GM21529 (cell line): ENCODE measurements around the gene MIGA2.
A peak's percentile ranks its signal among the peaks of the same experiment; 100 is the strongest.

Source experiments
- ATAC-seq: cut with Tn5 transposase; IDR thresholded peaks from one replicate; pipeline ENCODE4 v1.9.1; 2021; ENCODE audit not compliant: unreplicated experiment

Gene MIGA2

GRCh38 chr9:129070696-129071525 lies 34.5 kb downstream of the MIGA2 start:
- no peak for ATAC-seq

DNA sequence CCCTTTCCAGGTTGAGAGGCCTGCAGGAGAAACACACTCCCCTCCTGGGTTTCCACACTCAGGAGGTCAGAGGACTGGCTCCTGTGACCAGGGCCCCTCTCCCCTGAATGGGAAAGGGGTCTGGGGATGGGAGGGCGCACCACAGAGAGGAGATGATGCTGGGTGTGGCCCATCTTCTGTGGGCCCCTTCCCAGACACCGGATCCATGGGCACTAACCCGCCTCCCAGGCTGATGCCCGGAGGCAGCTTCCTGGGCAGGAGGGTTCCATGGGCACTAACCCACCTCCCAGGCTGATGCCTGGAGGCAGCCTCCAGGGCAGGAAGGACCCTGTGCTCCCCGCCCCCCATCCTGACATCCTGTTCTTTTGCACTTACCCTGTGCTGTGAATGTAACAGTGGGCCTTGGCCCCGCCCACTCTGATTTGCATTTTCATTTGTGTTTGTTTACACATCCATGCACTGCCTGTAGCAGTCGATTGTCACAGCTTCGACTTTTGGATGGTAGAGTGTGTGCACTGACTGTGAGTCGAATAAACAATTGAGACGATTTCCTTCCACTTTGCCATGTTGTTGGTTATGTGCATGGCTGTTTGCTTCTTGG lies 35.2 kb downstream of the MIGA2 start:
- no peak for ATAC-seq

DNA sequence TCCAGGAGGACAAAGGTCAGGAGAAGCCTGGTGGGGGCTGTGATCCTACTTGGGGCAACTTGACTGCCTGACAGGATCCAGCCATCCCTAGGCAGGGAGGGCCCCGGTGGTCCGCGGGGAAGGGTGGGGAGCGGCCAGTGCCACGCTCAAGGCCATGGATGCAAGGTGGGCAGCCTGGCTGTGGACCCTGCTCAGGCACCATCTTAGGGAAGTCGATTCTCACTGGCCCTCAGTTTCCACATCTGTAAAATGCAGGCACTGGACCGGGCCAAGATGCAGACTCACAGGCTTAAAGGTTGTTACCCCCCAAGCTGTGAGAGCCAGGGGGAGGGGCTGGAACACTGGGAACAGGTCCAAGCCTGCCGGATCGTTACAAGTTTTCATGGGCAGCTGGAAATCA lies 35.7 kb downstream of the MIGA2 start:
- ATAC-seq, result no peak

- no peak for ATAC-seq
Observed at GRCh38 chr9:129073404-129073803, 37.0 kb downstream of the MIGA2 start.

GRCh38 chr9:129074106-129074505 lies 37.7 kb downstream of the MIGA2 start:
- ATAC-seq, result no peak

DNA sequence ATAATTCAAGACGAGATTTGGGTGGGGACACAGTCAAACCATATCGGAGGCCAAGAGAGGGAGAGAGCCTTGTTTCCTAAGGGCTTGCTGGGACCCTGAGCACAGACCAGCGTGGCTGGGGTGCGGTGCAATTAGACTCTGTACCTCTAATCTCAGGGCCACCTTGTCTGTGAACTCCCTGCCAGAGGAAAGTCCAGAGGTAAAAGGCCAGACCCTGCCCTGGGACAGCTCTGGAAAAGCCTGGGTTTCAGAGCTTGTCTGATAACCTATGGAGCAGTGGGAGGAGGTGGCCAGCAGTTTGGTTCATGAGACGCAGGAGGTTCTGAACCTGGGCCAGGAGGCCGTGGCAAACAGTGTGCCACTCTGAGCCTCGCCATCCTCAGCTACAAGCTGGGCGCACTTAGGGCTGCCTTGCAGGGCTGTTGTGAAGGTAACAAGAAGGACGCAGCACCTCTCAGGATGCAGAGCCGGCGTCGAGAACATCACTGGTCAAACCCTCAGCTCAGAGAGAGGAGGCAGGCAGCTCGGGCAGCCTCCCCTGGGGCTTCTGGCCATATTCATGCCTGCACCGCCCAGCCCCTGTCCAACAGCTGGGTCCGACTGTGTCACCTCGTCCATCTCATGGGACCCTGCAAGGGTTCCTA lies 39.7 kb downstream of the MIGA2 start:
- ATAC-seq, result no peak

DNA sequence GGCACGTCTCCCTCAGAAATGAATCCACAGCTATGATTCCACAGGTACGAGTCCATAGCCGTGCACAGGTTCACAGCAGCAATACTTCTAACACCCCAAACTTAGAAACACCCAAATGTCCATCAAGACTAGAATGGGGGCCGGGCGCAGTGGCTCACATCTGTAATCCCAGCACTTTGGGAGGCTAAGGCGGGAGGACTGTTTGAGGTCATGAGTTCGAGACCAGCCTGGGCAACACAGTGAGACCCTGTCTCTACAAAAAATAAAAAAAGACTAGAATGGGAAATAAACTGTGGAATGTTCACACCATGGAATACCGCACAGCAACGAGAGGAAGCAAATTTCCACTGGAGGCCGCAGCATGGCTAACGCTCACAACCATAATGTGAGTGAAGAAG lies 40.2 kb downstream of the MIGA2 start:
- ATAC-seq, result no peak

GRCh38 chr9:129077236-129077635 lies 40.8 kb downstream of the MIGA2 start:
- ATAC-seq, result no peak

GRCh38 chr9:129078691-129079503 lies 42.5 kb downstream of the MIGA2 start:
- no peak for ATAC-seq

DNA sequence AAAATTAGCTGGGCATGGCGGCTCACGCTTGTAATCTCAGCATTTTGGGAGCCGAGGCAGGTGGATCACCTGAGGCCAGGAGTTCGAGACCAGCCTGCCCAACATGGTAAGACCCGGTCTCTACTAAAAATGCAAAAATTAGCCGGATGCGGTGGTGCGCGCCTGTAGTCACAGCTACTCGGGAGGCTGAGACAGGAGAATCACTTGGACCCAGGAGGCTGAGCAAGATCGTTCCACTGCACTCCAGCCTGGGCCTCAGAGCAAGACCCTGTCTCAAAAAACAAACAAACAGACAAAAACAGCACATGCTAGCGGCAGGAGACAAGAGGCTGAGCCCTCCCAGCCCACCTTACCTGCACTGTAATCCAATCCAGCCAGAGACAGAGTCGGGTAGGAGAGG lies 43.4 kb downstream of the MIGA2 start:
- no peak for ATAC-seq

- ATAC-seq, result no peak
Observed at GRCh38 chr9:129080298-129080600, 43.8 kb downstream of the MIGA2 start.

- peak; percentile 91 for ATAC-seq
Observed at GRCh38 chr9:129080601-129081387, 44.4 kb downstream of the MIGA2 start, which contains the start of gene DOLPP1. DOLPP1 (plus strand) TSS chr9:129081111; CDS start chr9:129081132, 21 bp downstream.

DNA sequence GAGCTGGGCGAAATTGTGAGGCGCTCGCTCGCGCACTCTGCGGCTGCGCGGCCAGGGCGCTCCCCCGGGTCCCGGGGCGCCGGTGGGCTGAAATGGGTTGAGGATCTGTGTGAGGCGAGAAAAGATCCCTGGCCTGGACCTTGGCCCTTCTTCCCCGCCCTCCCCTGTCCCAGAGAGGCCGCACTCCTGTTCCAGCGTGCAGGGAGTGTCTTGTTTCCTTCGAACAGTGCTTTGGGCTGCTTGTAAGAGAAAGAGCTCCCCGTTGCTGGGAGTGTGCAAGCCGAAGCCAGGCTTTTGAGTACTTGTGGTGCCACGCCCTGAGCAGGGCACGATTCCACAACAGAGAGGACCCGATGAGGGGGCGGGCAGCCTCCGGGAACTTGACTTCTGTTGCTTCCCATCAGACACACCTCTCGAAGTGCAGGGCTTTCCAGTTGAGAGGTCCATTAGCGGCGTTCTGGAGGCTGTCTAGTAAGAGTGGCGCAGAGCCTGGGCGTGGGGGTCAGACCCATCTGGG lies 45.0 kb downstream of the MIGA2 start:
- no peak for ATAC-seq

- no peak for ATAC-seq
Observed at GRCh38 chr9:129084087-129084486, 47.7 kb downstream of the MIGA2 start.

- no peak for ATAC-seq
Observed at GRCh38 chr9:129089246-129089645, 52.8 kb downstream of the MIGA2 start.

DNA sequence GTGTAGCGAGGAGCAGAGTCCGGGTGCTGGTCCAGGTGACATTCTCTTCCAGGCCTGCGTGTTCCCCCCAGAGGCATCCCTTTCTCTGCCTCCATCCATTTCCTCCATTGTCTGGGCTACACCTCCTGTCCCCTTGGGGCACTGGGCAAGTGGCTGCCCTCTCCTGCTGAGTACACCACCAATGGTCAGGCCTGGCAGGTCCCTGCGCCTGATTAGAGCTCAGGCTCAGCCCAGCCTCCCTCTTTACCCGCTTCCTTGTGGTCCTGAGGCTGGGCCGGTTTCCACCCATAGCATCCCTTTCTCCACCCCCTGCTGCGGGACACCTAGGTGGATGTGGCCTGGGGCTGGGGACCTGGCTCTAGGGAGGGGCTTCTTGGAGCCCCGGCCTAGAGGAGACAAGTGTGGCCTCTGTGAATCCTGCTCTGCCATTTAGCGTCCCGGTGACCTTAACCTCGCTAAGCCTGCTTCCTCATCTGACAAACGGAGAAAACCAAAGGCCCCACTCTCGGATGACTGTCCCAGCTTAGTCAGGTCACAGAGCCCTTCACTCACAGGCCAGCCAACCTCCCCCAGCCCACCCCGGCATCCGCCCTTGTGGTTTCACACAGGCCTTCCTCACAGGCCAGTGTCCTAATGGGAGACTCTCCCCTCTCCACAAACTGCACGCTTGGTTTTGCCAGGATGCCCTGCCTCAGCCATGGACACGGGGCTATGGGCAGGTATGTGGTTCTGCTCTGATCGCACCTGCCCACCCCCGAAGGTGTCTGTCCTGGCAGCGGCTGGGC lies 57.4 kb downstream of the MIGA2 start:
- no peak for ATAC-seq

GRCh38 chr9:129094387-129095169 lies 58.2 kb downstream of the MIGA2 start:
- ATAC-seq, result no peak

DNA sequence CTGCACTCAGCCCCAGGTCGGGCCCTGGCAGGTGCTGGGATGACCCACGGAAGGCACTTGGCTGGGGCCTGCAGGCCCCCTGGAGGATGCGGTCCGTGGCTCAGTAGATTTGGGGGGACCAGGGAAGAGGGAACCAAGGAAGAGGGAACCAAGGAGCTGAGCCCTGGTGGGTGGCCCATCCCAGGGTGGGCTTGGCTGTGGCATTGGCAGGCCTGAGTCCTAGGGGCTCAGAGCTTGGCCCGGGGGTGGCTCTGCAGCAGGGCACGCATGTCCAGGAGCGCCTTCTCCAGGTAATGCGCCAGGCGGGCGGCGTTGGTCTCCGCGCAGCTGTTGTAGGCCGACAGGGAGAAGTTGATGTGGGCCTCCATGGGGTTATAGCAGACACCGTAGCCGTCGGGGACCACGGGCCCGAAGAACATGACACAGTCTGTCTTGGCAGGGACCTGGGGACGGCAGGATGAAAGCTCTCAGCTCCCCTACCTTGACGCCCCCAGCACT lies 58.8 kb downstream of the MIGA2 start:
- no peak for ATAC-seq

DNA sequence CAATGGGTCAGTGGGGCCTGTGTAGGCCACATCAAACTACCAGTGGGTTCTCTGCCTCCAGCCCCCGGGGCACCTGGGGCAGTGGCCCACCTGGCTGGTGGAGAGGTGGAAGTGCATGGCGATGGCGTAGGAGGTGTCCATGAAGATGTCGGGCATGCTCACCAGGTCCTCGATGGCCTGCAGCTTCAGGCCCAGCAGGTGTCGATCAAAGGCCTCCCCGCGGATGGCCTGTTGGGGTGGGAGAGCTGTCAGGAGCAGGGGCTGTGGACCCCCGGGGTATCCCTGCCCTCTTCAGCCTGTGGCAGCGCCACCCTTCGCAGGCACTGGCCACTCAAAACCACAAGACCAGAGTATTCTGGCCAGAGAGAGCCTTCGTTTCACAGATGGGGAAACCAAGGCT lies 59.5 kb downstream of the MIGA2 start:
- no peak for ATAC-seq
